PC-3 (cell line): ENCODE data around the gene FOXN4.

Experiments
- EZH2 ChIP-seq: fragments of 300-600 bp; sonication (generic); IDR thresholded peaks from one replicate; pipeline ENCODE4 v1.6.1; 2017; ENCODE audit warnings: antibody characterized with exemption, mild to moderate bottlenecking, low read length; ENCODE audit not compliant: unreplicated experiment
- EZH2phosphoT487 ChIP-seq: fragments of 300-600 bp; sonication (generic); IDR thresholded peaks from 2 replicates; pipeline ENCODE4 v1.6.1; 2018; ENCODE audit warnings: mild to moderate bottlenecking, antibody characterized with exemption, low read length, borderline replicate concordance
- TF ChIP-seq, protein P1 (sequence below): fragments of 300-600 bp; sonication (generic); conservative IDR thresholded peaks from 2 replicates; pipeline ENCODE4 v1.5.1; 2017; ENCODE audit warnings: antibody characterized with exemption, low read depth, mild to moderate bottlenecking, low read length

DNA sequence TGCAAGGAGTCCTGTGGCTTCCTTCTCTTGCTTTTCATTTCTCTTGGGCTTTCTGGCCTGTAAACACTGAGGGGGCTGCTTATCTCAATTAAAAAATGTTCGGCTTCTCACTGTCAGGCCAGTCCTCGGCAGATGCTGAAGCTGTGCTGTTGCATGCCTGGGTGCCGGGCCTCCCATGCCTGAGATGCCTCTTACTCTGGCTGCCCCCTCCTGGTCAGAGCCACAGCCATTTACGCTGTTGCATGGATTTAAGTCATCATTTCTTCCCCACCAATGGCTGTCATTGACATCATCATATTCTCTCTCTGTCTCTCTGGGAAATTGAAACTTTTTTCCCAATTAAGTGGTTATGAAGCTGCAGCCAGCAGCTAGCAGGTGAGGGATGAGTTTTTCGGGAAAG, 53.7 kb downstream of the FOXN4 start:
- TF ChIP-seq, protein P1, sequence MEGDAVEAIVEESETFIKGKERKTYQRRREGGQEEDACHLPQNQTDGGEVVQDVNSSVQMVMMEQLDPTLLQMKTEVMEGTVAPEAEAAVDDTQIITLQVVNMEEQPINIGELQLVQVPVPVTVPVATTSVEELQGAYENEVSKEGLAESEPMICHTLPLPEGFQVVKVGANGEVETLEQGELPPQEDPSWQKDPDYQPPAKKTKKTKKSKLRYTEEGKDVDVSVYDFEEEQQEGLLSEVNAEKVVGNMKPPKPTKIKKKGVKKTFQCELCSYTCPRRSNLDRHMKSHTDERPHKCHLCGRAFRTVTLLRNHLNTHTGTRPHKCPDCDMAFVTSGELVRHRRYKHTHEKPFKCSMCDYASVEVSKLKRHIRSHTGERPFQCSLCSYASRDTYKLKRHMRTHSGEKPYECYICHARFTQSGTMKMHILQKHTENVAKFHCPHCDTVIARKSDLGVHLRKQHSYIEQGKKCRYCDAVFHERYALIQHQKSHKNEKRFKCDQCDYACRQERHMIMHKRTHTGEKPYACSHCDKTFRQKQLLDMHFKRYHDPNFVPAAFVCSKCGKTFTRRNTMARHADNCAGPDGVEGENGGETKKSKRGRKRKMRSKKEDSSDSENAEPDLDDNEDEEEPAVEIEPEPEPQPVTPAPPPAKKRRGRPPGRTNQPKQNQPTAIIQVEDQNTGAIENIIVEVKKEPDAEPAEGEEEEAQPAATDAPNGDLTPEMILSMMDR = peak; percentile 60
- no peak for TF ChIP-seq EZH2phosphoT487
- TF ChIP-seq EZH2 = no peak
